Muscle of leg (tissue), 11 donors: Measurements from ENCODE around the gene OSTF1. TPM values are rescaled to one million over a fixed set of nuclear protein-coding genes. Genes with fewer than 3 reads are reported as not detected.
A peak's percentile ranks its signal among the peaks of the same experiment; 100 is the strongest.

Source experiments
- DNase-seq: peaks from one replicate; pipeline ENCODE4 v3.0.0; 2013
- H3K27ac ChIP-seq: one replicate; pipeline ENCODE4 v1.5.1; 2013; ENCODE audit warnings: mild to moderate bottlenecking, low read length, control low read depth
- H3K27me3 ChIP-seq: one replicate; pipeline ENCODE4 v1.6.1; 2013; ENCODE audit warnings: low read length; ENCODE audit not compliant: control insufficient read depth, insufficient read depth
- H3K36me3 ChIP-seq: one replicate; pipeline ENCODE4 v1.6.1; 2013; ENCODE audit warnings: low read length; ENCODE audit not compliant: control insufficient read depth, insufficient read depth
- H3K4me1 ChIP-seq: one replicate; pipeline ENCODE4 v1.6.1; 2013; ENCODE audit warnings: low read length; ENCODE audit not compliant: control insufficient read depth, insufficient read depth
- H3K4me3 ChIP-seq: one replicate; pipeline ENCODE4 v1.5.1; 2013; ENCODE audit warnings: low read length, control low read depth
- H3K9me3 ChIP-seq: replicated peaks from 2 replicates; pipeline ENCODE4 v1.6.1; 2013; ENCODE audit warnings: low read depth, low read length; ENCODE audit not compliant: control insufficient read depth
- WGBS: methylation state at CpG from one replicate; pipeline ENCODE4 v1.1.5; 2013; ENCODE audit warnings: missing lambda C conversion rate; ENCODE audit not compliant: insufficient coverage; 5-methylcytosine and 5-hydroxymethylcytosine counted together
- polyA plus RNA-seq, 8 donors: library from polyadenylated mRNA; unstranded; fragments of 120-200 nt; gene quantifications; one replicate each; pipeline versions ENCODE4 v1.2.1 to v1.2.3, GENCODE V29; 2013; ENCODE audit warnings: inconsistent platforms in 1 of 8, low replicate concordance in 1 of 8; ENCODE audit not compliant: insufficient read length in 8 of 8, insufficient read depth in 1 of 8
- total RNA-seq: library from RNA; stranded (reverse); fragments of 120-200 nt; gene quantifications from one replicate; pipeline ENCODE4 v1.2.4, GENCODE V29; 2013

The OSTF1 gene
- total and polyA plus RNA-seq, 9 donors = 14.6 to 22.6 (median 16.7) TPM

- no peaks in the 10 kb centered on the region for H3K36me3 ChIP-seq
- no peak overlapping the region for H3K27ac ChIP-seq
- DNase-seq = no peak
- H3K4me3 ChIP-seq = no peak overlapping the region
- no peaks in the 10 kb centered on the region for H3K27me3 ChIP-seq
- no CpG with 5 or more reads among the region's 4 CpGs for WGBS
- H3K9me3 ChIP-seq = no peaks in the 10 kb centered on the region
- no peaks in the 10 kb centered on the region for H3K4me1 ChIP-seq
These were observed 8.5 kb downstream of the OSTF1 start for GRCh38 chr9:75096796-75097195.

GRCh38 chr9:75101004-75101588 is 12.8 kb downstream of the OSTF1 start:
- Histone ChIP-seq H3K36me3 (no peaks in the 10 kb centered on the region), H3K27me3 (no peaks in the 10 kb centered on the region), H3K27ac (no peak overlapping the region), H3K9me3 (no peaks in the 10 kb centered on the region), H3K4me1 (no peaks in the 10 kb centered on the region), H3K4me3 (no peak overlapping the region)
- no peak for DNase-seq
- 37% methylated on average over 3 of the region's 9 CpGs for WGBS

GRCh38 chr9:75102177-75102790 is 14.0 kb downstream of the OSTF1 start:
- Histone ChIP-seq H3K4me1 (no peaks in the 10 kb centered on the region), H3K4me3 (no peak overlapping the region), H3K27ac (no peak overlapping the region), H3K36me3 (no peaks in the 10 kb centered on the region), H3K9me3 (no peaks in the 10 kb centered on the region), H3K27me3 (no peaks in the 10 kb centered on the region)
- no CpG with 5 or more reads among the region's 7 CpGs for WGBS
- no peak for DNase-seq

GRCh38 chr9:75104607-75105006 is 16.3 kb downstream of the OSTF1 start:
- H3K4me3 ChIP-seq = no peak overlapping the region
- H3K36me3 ChIP-seq = no peaks in the 10 kb centered on the region
- no peaks in the 10 kb centered on the region for H3K4me1 ChIP-seq
- no peaks in the 10 kb centered on the region for H3K27me3 ChIP-seq
- H3K27ac ChIP-seq = no peak overlapping the region
- no peak for DNase-seq
- H3K9me3 ChIP-seq = no peaks in the 10 kb centered on the region
- 100% methylated on average over 1 of the region's 3 CpGs for WGBS

GRCh38 chr9:75105019-75105540 is 16.8 kb downstream of the OSTF1 start:
- H3K4me3 ChIP-seq = no peak overlapping the region
- no peaks in the 10 kb centered on the region for H3K27me3 ChIP-seq
- no peaks in the 10 kb centered on the region for H3K9me3 ChIP-seq
- no peaks in the 10 kb centered on the region for H3K36me3 ChIP-seq
- no peak for DNase-seq
- H3K4me1 ChIP-seq = no peaks in the 10 kb centered on the region
- no peak overlapping the region for H3K27ac ChIP-seq
- 88% methylated on average over 2 of the region's 2 CpGs for WGBS

GRCh38 chr9:75105841-75106240 is 17.5 kb downstream of the OSTF1 start:
- H3K4me1 ChIP-seq = no peaks in the 10 kb centered on the region

GRCh38 chr9:75106857-75107256 is 18.5 kb downstream of the OSTF1 start:
- H3K9me3 ChIP-seq = no peaks in the 10 kb centered on the region
- H3K36me3 ChIP-seq = no peaks in the 10 kb centered on the region
- DNase-seq = no peak
- no peaks in the 10 kb centered on the region for H3K27me3 ChIP-seq
- H3K4me1 ChIP-seq = no peaks in the 10 kb centered on the region
- no peak overlapping the region for H3K4me3 ChIP-seq
- WGBS = 87% methylated on average over 5 of the region's 6 CpGs
- H3K27ac ChIP-seq = no peak overlapping the region

More at GRCh38 chr9:75105841-75106240, 17.5 kb downstream of the OSTF1 start:
- Histone ChIP-seq H3K36me3 (no peaks in the 10 kb centered on the region), H3K9me3 (no peaks in the 10 kb centered on the region), H3K27ac (no peak overlapping the region), H3K27me3 (no peaks in the 10 kb centered on the region), H3K4me3 (no peak overlapping the region)
- WGBS = 39% methylated on average over 2 of the region's 2 CpGs
- DNase-seq = no peak

GRCh38 chr9:75108571-75108970 is 20.3 kb downstream of the OSTF1 start:
- Histone ChIP-seq H3K27me3 (no peaks in the 10 kb centered on the region), H3K36me3 (no peaks in the 10 kb centered on the region), H3K9me3 (no peaks in the 10 kb centered on the region), H3K4me1 (no peaks in the 10 kb centered on the region), H3K27ac (no peak overlapping the region), H3K4me3 (no peak overlapping the region)
- WGBS = no CpG with 5 or more reads among the region's 4 CpGs
- peak; percentile 30 for DNase-seq

- Histone ChIP-seq H3K36me3 (no peaks in the 10 kb centered on the region), H3K27me3 (no peaks in the 10 kb centered on the region), H3K9me3 (no peaks in the 10 kb centered on the region), H3K27ac (no peak overlapping the region), H3K4me1 (no peaks in the 10 kb centered on the region), H3K4me3 (no peak overlapping the region)
- WGBS = no CpG with 5 or more reads among the region's 7 CpGs
- DNase-seq = no peak
These were observed 21.0 kb downstream of the OSTF1 start for GRCh38 chr9:75109210-75109839.

- H3K36me3 ChIP-seq = no peaks in the 10 kb centered on the region
- H3K4me1 ChIP-seq = no peaks in the 10 kb centered on the region
- no peak overlapping the region for H3K4me3 ChIP-seq
- 81% methylated on average over 4 of the region's 5 CpGs for WGBS
- no peaks in the 10 kb centered on the region for H3K27me3 ChIP-seq
- H3K27ac ChIP-seq = no peak overlapping the region
- no peaks in the 10 kb centered on the region for H3K9me3 ChIP-seq
- no peak for DNase-seq
These were observed 22.8 kb downstream of the OSTF1 start for GRCh38 chr9:75111019-75111622.
